ENCODE results near the gene C5orf47.

DNA sequence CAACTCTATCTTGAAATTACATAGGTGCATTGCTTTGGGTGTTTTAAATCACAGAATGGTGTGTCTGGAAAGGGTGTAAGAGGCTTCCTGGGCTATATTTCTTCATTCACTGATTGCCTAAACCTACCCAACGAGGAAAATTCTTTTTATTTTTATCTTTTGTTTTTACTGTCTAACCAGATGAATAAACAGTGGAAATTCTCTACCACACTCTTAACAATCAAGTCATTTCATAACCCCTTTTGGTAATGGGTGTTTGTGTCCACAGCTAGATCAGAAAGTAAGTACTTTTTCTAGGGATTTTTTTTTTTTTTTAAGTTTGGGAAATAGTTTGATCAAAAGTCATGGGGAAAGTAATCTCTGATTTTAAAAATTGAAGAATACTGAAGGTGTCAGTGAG is 27.6 kb upstream of the C5orf47 start:
- TF ChIP-seq, protein P1, sequence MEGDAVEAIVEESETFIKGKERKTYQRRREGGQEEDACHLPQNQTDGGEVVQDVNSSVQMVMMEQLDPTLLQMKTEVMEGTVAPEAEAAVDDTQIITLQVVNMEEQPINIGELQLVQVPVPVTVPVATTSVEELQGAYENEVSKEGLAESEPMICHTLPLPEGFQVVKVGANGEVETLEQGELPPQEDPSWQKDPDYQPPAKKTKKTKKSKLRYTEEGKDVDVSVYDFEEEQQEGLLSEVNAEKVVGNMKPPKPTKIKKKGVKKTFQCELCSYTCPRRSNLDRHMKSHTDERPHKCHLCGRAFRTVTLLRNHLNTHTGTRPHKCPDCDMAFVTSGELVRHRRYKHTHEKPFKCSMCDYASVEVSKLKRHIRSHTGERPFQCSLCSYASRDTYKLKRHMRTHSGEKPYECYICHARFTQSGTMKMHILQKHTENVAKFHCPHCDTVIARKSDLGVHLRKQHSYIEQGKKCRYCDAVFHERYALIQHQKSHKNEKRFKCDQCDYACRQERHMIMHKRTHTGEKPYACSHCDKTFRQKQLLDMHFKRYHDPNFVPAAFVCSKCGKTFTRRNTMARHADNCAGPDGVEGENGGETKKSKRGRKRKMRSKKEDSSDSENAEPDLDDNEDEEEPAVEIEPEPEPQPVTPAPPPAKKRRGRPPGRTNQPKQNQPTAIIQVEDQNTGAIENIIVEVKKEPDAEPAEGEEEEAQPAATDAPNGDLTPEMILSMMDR (IDR thresholded peaks at IDR 0.05; ENCODE audit: low read length): no peak
- no peak for TF ChIP-seq EZH2 (IDR thresholded peaks at IDR 0.05; ENCODE audit: borderline replicate concordance, low read length)
